ENCODE data around the gene SMG1. TPM values are rescaled to one million over a fixed set of nuclear protein-coding genes. Genes with fewer than 3 reads are reported as not detected.

Gene SMG1
- total and polyA plus RNA-seq, 2 of the 13 experiments (the other 11 are each of a cell fraction or from before 2014, with no cell fraction given), result 48.7 to 53.7 TPM

- TF ChIP-seq SIX1 (CRISPR knock-in tag; IDR thresholded peaks at IDR 0.05; ENCODE audit: borderline replicate concordance) (peak; percentile 55), TGIF2 (CRISPR knock-in tag; IDR thresholded peaks at IDR 0.05) (peak; percentile 99), ARID3A (IDR thresholded peaks at IDR 0.05; ENCODE audit: low read depth, low read length) (0 out of 2 replicates have a peak, but pooled peaks have one; percentile 28), ZMAT3 (CRISPR knock-in tag; conservative IDR thresholded peaks at IDR 0.05) (peak; percentile 94), ONECUT2 (CRISPR knock-in tag; IDR thresholded peaks at IDR 0.05) (peak; percentile 63; the same call in 1 of the 2 replicates), ARNT (IDR thresholded peaks at IDR 0.05) (no peak), MBD4 (IDR thresholded peaks at IDR 0.05; ENCODE audit: borderline replicate concordance, low read length) (no peak), RELA (CRISPR knock-in tag; IDR thresholded peaks at IDR 0.05) (peak; percentile 78; the same call in 1 of the 2 replicates), ZNF253 (CRISPR knock-in tag; IDR thresholded peaks at IDR 0.05; ENCODE audit: borderline replicate concordance) (no peak), MATR3 (CRISPR knock-in tag; IDR thresholded peaks at IDR 0.05) (0 out of 2 replicates have a peak, but pooled peaks have one; percentile 57), ZNF788 (CRISPR knock-in tag; IDR thresholded peaks at IDR 0.05; ENCODE audit: borderline replicate concordance) (peak; percentile 98), NR0B2 (CRISPR knock-in tag; IDR thresholded peaks at IDR 0.05) (peak; percentile 98)
- TF ChIP-seq, protein P1, sequence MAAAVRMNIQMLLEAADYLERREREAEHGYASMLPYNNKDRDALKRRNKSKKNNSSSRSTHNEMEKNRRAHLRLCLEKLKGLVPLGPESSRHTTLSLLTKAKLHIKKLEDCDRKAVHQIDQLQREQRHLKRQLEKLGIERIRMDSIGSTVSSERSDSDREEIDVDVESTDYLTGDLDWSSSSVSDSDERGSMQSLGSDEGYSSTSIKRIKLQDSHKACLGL (CRISPR knock-in tag; IDR thresholded peaks at IDR 0.05), result peak; percentile 89
- TF ChIP-seq, protein P2, sequence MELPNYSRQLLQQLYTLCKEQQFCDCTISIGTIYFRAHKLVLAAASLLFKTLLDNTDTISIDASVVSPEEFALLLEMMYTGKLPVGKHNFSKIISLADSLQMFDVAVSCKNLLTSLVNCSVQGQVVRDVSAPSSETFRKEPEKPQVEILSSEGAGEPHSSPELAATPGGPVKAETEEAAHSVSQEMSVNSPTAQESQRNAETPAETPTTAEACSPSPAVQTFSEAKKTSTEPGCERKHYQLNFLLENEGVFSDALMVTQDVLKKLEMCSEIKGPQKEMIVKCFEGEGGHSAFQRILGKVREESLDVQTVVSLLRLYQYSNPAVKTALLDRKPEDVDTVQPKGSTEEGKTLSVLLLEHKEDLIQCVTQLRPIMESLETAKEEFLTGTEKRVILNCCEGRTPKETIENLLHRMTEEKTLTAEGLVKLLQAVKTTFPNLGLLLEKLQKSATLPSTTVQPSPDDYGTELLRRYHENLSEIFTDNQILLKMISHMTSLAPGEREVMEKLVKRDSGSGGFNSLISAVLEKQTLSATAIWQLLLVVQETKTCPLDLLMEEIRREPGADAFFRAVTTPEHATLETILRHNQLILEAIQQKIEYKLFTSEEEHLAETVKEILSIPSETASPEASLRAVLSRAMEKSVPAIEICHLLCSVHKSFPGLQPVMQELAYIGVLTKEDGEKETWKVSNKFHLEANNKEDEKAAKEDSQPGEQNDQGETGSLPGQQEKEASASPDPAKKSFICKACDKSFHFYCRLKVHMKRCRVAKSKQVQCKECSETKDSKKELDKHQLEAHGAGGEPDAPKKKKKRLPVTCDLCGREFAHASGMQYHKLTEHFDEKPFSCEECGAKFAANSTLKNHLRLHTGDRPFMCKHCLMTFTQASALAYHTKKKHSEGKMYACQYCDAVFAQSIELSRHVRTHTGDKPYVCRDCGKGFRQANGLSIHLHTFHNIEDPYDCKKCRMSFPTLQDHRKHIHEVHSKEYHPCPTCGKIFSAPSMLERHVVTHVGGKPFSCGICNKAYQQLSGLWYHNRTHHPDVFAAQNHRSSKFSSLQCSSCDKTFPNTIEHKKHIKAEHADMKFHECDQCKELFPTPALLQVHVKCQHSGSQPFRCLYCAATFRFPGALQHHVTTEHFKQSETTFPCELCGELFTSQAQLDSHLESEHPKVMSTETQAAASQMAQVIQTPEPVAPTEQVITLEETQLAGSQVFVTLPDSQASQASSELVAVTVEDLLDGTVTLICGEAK (IDR thresholded peaks at IDR 0.05), result no peak
- TF ChIP-seq, protein P2 (CRISPR knock-in tag; IDR thresholded peaks at IDR 0.05), result peak; percentile 79
- TF ChIP-seq, protein P3, sequence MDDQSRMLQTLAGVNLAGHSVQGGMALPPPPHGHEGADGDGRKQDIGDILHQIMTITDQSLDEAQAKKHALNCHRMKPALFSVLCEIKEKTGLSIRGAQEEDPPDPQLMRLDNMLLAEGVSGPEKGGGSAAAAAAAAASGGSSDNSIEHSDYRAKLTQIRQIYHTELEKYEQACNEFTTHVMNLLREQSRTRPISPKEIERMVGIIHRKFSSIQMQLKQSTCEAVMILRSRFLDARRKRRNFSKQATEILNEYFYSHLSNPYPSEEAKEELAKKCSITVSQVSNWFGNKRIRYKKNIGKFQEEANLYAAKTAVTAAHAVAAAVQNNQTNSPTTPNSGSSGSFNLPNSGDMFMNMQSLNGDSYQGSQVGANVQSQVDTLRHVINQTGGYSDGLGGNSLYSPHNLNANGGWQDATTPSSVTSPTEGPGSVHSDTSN (CRISPR knock-in tag; IDR thresholded peaks at IDR 0.05; ENCODE audit: borderline replicate concordance), result peak; percentile 76; the same call in 1 of the 2 replicates
These were observed 124.8 kb downstream of the SMG1 start, which contains the start of gene ARL6IP1 (continued) for GRCh38 chr16:18801145-18801972.
